ENCODE measurements around the gene UCHL3.

UCHL3 gene

GRCh38 chr13:75550159-75550567 lies 572 bp downstream of the UCHL3 start:
- no peak for DNase-seq (ENCODE audit: low spot score)

GRCh38 chr13:75554464-75554863 lies 4.9 kb downstream of the UCHL3 start:
- DNase-seq (ENCODE audit: low spot score): no peak

GRCh38 chr13:75554981-75555380 lies 5.4 kb downstream of the UCHL3 start:
- no peak for DNase-seq (ENCODE audit: low spot score)

GRCh38 chr13:75555836-75556235 lies 6.2 kb downstream of the UCHL3 start:
- DNase-seq (ENCODE audit: low spot score): no peak

- DNase-seq (ENCODE audit: low spot score): no peak
Observed at GRCh38 chr13:75556961-75557360, 7.4 kb downstream of the UCHL3 start.

- no peak for DNase-seq (ENCODE audit: low spot score)
Observed at GRCh38 chr13:75558145-75558840, 8.7 kb downstream of the UCHL3 start.

- peak; percentile 17 for DNase-seq (ENCODE audit: low spot score)
Observed at GRCh38 chr13:75566658-75567057, 17.1 kb downstream of the UCHL3 start.

GRCh38 chr13:75569576-75569975 lies 20.0 kb downstream of the UCHL3 start:
- DNase-seq (ENCODE audit: low spot score): no peak

GRCh38 chr13:75579529-75579928 lies 29.9 kb downstream of the UCHL3 start:
- no peak for DNase-seq (ENCODE audit: low spot score)

- DNase-seq (ENCODE audit: low spot score): no peak
Observed at GRCh38 chr13:75581874-75582640, 32.5 kb downstream of the UCHL3 start.

- no peak for DNase-seq (ENCODE audit: low spot score)
Observed at GRCh38 chr13:75583091-75583490, 33.5 kb downstream of the UCHL3 start.

- no peak for DNase-seq (ENCODE audit: low spot score)
Observed at GRCh38 chr13:75585153-75585552, 35.6 kb downstream of the UCHL3 start.

GRCh38 chr13:75587679-75588078 lies 38.1 kb downstream of the UCHL3 start:
- no peak for DNase-seq (ENCODE audit: low spot score)

GRCh38 chr13:75596657-75597182 lies 47.1 kb downstream of the UCHL3 start:
- DNase-seq (ENCODE audit: low spot score): no peak

- no peak for DNase-seq (ENCODE audit: low spot score)
Observed at GRCh38 chr13:75600371-75600770, 50.8 kb downstream of the UCHL3 start.

- no peak for DNase-seq (ENCODE audit: low spot score)
Observed at GRCh38 chr13:75603038-75603437, 53.4 kb downstream of the UCHL3 start.

GRCh38 chr13:75607447-75607846 lies 57.9 kb downstream of the UCHL3 start:
- no peak for DNase-seq (ENCODE audit: low spot score)

- DNase-seq (ENCODE audit: low spot score): no peak
Observed at GRCh38 chr13:75610466-75610865, 60.9 kb downstream of the UCHL3 start.

- DNase-seq (ENCODE audit: low spot score): no peak
Observed at GRCh38 chr13:75612354-75612753, 62.8 kb downstream of the UCHL3 start.

GRCh38 chr13:75617230-75617629 lies 67.6 kb downstream of the UCHL3 start:
- no peak for DNase-seq (ENCODE audit: low spot score)

GRCh38 chr13:75618308-75618707 lies 68.7 kb downstream of the UCHL3 start:
- no peak for DNase-seq (ENCODE audit: low spot score)

GRCh38 chr13:75620020-75620419 lies 70.4 kb downstream of the UCHL3 start:
- no peak for DNase-seq (ENCODE audit: low spot score)

GRCh38 chr13:75621147-75621546 lies 71.6 kb downstream of the UCHL3 start:
- no peak for DNase-seq (ENCODE audit: low spot score)

All from globus pallidus (tissue), 1 donor.